Activated CD4-positive, alpha-beta T cell treated with anti-CD3 and anti-CD28 coated beads, Interleukin-2, amount 50 U/mL, for 24 hours (primary cell): ENCODE data around the gene JAG2.

Source experiments
- DNase-seq, 2 donors: peaks; one replicate each; pipeline ENCODE4 v3.0.0-alpha.2; 2020; ENCODE audit warnings: low read depth in 1 of 2, low spot score in 1 of 2

JAG2 gene

DNA sequence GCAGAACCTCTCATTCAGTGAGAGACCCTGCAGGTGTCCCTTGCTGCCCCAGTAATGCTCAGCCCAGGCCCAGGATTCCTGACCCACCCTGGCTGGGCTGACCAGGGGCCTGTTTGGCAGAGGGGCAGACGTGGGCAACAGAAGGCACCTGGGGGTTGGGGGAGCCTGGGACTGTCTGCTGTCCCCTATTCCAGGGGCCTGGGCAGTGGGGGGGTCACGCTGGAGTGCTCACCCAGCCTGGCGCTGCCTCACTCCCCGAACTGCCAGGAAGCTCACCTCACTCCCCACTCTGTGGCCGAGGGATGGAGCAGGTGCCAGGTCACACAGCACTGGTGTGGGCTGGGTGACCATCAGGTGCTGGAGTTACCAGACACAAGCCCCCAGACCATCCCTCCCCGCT, 35.1 kb upstream of the JAG2 start:
- no peak for DNase-seq

DNA sequence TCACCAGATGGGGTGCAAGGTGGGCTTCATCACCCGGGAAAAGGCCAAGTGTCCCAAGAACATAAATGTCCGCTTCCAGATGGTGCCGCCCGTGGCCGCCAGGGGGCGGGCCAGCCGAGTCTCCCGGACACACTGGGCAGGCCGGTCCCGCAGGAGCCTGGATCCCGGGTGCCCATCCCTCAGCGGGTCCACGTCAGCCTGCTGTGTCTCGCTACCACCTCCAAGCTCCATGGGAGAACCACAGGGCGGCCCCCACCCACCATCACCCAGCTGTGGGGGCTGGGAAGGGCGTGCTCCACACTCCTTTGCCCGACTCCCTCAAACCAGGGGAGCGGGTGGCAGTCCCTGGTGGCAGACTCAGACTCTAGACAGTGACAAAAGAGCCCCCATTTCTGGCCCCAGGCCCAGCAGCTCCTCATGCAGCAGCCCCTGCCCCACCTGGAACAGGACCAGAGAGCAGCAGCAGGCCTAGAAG, 34.5 kb upstream of the JAG2 start:
- peak in 1 of 2 donors; percentile 45 for DNase-seq

DNA sequence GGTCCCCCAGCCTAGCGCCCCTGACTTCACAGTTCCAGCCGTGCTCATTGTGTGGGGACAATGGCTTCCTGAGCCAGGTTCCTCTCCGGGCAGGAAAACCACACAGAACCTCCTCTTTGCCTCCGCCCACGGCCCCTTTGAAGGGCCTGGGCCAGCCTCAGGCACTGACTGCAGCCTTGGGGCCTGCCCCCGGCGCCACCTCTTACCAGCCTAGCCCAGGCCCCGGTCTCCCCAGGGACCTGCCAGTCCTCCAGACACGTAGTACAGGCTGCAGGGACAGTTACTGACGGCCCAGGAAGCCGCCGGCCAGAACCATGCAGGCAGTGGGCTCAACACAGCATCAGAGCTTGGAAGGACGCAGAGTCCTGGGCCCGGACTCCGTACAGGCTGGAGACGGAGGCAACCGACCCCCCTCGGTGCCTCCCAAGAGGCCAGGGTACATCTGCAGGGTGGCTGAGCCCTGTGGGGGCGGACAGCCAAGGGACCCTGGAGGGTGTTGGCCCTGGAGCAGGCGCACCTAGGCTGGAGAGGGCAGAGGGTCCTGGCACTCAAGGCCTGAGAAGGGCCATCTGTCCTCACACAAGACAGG, 33.4 kb upstream of the JAG2 start:
- no peak for DNase-seq

DNA sequence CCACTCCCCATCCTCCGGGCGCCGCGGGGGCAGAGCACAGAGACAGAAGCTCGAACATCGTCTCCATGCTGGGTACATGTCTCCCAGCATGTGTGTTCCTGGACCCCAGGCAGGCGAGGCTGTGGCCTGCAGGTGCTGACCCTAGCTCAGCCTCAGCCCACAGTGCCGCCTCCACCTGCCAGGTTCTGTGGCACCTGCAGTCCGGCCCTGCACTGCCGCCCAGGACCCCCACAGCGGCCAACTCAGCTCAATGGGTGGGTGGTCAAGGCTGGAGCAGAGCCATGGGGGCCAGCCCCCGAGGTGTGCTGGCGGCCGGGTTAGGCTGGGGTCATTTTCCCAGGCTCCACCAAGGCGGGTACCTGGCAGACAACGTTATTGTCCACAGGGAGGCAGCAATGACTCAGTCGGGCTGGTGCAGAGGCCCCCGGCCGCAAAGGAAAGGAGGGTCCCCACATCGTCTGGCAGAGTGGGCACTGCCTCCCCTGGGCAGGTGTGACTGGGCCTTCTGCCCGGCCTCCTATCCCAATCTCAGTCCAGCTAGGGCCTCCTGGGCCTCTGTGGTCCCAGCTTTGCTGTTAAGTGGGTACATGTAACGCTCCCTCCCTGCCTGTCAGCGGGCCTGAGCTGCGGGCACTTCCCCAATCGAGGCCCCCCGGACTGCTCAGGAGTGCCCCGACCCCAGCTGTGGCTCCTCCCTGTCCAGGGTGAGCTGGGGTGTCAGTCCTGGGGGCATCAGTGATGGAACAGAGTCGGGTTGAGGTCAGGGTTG, 32.8 kb upstream of the JAG2 start:
- DNase-seq: no peak

DNA sequence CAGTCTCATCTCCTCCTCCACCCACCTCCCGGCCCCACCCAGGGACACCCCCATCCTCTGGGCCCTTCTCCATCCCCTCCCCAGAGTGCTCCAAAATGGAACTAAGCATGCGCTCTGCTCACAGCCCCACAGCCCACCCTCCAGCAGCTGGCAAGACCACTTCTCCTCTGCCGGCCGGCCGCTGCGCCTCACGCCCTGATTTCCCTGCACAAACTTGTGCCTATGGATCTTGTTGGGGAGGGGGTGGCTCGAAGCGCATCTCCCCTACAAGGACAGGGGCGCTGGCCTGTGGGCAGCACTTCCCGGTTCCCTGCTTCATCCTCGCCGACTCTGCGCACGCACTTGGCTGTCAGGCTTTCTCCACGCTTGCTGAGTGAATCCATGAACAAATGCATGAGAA, 32.1 kb upstream of the JAG2 start:
- DNase-seq: no peak

DNA sequence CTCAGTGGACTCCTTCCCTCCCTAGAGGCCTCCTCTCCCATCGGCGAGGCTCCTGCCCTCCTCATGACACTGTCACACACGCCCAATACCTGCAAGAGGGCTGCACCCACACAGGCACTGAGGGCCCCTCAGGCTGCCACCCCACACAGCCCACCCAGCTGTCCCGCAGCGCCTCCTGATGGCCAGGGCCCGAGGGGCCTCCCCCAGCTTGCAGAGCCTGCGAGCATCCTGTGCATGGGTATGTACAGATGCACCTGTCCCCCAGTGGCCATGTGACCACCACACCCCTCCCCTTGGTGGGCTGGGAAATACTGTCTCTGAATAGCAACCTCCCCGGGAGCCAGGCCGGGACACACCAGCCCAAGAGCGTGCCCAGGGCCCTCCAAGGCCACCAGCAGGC, 31.5 kb upstream of the JAG2 start:
- DNase-seq: no peak

DNA sequence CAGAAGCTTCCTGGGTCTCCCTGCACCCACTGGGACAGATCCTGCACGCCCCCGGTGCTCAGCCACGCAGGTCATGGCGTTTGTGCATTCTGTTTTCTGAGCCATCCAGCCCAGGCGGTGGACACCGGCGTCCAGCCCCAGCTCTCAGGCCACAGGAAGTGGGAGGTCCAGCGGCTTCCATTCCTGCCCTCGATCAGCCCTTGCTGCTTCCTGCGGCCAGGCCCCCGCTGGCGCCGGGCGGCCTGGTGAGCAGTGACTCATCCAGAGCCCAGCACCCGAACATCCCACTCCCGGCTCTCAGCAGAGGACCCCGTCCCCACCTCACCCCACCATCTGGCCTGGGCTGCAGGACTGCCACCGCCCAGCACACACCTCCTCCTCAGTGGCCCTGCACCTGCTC, 30.5 kb upstream of the JAG2 start:
- DNase-seq: no peak

DNA sequence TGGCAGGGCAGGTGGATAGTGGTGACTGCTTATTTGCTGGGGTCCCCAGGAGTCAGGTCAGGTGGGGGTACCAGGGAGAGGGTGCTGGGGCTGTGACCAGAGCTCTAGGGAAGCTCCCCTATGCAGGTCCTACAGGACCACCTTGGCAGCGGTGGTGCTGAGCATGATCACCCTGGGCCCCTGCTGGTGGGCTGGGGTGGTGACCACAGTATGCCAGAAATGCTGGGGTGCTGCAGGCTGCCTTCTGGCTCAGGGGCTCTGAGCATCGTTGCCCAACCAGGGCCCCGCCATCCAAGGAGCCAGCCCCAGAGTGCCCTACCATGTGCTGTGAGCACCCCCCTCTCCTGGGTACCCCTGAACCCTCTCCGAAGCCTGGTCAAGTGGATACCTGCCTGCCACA, 30.0 kb upstream of the JAG2 start:
- DNase-seq: no peak

DNA sequence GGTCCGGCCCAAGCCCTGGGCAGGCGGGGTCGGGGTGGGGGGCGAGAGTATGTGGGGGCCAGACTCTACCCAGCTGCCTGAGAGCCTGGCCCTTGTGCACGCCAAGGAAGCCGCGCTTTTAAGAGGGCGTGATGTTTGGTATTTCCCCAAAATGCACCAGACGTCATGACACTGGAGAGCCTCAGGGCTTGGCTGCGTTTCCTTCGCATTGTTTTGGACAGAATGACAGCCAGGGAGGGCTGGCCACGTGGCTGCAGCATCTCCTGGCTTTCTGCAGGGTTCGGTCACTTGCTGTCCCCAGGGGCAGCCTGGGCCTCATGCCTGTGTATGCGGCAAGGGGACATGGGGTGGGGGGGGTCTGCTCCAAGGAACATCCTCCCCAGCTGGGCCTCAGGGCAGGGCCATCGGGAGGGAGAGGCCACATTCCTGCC, 28.6 kb upstream of the JAG2 start:
- DNase-seq: no peak

DNA sequence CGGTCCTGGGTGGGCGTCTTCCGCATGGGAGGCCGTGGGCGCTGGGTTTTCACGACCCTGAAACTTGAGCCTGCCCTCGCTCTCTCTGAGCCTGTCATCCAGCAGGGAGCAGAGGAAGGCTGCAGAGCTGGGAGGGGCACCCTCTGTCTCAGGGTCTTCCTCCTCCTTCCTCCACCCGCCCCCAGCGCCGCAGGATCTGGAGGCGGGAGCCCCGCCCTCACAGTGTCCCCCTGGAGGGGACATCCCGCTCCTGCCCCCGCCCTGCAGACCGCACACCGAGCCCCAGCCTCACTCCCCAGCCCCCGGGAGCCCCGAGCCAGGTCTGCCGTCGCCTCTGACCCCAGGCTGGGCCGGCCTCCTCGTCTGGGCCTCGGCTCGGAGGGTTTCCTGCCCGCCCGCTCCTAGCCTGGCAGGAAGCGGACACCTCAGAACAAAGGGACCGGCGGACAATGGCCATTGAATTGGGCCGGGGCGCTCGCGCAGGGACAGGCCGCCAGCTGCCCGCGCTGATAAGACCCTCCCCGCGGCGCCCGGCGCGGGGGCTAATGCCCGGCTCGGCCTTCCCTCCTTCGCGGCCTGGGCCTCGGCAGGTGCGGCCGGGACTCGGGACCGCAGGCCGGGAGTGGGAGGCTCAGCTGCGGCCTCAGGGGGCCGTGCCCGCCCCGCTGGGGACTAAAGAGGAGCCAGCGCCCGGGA, 27.8 kb upstream of the JAG2 start:
- DNase-seq: no peak

DNA sequence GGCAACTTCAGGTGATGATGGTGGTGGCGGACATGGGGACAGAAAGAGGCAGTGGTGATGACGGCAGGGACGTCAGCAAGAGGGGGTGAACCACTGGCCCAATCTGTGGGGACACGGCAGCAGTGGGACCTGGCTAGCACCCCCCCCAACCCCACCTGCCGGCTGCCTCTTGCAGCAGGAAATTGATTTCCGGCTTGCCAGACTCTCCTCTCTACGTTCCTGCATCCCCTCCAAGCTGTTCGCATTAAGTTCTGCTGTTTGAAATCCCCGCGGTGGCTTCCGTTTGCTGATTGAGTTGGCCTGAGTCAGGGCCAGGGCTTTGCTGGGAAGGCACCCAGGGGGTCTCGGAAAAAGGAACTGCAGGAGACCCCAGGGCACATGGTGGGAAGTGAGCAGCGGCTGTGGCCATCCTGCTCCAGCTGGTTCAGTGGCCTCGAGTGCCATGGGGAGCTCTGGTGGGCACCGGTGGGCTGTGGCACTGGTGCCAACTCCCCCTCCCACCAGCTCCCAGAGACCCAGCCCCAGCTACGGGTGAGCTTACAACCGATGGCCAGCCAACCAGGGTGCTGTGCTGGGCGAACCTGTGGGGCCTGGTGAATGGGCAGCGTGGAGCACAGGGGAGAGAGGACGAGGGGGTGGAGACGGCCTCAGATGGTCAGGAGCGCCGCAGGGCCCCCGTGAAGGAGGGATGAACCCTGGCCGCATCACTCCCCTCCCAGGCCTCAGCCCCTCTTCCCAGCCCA, 27.1 kb upstream of the JAG2 start:
- no peak for DNase-seq

DNA sequence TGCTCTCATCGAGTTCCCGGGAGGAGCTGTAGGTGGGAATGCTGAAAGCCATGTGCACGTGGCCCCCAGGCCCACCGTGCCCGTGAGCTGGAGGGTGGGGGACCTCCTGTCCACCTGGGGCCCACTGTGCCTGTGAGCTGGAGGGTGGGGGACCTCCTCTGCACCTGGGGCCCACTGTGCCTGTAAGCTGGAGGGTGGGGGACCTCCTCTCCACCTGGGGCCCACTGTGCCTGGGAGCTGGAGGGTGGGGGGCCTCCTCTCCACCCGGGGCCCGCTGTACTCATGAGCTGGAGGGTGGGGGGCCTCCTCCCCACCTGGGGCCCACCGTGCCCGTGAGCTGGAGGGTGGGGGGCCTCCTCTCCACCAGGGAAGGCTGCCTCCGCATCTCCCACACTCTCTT, 26.5 kb upstream of the JAG2 start:
- DNase-seq: no peak

DNA sequence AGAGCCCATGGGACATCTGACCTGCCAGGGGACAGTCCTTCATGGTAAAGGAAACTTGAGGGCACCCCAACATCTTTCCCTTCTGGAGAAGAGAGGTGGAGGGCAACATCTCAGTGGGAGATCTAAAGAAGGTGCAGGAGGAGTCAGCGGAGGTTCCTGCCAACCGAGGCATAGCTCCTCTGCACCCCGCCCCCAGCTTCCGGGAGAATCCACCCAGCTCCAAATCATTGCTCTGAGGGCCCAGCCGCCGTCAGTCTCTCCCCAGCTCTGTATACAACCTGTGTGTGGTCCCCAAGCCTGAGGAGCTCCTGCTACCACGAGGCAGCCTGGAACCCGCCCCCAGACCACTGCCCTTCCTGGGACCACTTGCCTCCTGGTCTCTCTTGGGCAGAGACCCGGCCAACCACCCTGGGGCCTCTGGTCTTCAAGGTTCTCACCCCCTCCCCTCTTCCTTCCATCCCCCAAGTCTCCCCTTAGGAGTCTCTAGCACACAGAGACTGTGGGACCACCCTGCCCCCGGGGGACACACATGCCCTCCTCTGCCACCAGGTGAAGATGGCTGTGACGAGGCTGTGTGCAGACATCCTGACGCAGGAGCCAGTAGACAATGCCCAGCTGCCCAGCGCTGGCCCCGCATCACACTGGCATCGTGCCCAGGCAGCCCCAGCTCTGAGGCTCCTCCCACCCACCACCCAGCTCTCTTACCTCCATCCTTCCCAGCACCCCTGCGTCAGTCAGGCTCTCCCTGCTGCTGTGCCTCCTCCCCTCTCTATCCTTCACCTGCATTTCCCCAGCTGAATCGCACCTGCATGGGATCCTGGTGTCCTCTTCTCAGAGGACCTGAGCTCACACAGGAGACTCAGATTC, 25.6 kb upstream of the JAG2 start:
- DNase-seq: no peak

DNA sequence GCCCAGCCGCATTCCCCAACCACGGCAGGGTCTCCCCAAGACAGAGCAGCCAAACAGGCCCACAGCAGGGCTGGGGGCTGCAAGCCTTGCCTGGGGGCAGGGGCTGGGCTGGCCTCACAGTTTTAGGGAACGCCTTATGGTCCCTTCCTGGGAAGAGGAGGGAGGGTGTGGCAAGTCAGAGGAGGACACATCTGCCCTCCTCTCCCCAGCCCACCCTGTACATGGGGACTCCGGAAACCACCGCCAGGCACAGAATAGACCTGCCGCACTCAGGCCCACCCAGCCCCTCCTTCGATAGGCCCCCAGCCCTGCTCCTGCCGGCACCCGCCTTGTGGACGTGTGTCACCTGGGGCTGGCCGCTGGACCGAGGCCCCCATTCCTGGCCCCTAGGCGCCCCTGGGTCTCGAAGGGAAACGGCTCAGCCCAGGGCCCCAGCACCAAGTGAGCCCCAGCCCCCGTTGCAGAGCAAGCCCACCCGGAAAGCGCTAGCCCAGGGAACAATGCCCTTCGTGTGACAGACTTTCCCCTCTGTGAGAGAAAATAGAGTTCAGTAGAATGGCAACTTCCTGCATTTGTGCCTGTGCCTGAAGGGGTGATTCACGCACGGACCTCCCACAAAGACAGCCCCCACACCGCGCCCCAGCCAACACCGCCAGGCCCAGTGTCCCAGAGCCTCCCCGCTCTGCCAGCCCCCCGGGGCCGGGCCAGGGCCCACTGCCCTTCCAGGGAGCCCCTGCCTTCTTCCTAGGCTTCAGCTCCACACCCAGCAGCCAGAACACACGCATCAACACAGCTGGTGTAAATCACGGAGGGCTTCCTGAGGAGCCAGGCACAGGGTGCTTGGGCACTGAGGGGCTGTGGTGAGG, 24.5 kb upstream of the JAG2 start:
- DNase-seq: no peak

DNA sequence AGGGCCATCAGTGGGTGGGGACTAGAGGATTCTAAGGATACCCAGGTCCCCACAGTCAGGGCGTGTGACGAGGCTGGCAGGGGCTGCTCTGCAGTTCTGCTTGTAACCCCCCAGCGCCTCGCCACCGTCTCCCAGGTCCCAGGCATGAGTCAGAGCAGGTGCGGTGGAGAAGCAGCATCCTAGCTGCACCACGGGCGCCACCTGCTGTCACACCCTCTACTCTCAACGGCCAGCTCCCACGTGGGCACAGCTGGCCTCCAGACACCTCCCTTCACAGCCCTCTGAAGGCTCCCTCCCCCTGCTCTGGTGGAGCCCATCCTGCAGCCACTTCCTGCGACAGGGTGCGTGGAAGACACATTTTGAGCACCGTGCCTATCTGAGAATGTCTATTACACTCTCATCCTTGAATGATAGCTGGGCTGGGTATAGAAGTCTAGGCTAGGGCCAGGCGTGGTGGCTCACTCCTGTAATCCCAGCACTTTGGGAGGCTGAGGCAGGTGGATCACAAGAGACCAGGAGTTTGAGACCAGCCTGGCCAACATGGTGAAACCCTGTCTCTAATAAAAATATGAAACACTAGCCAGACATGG, 19.5 kb upstream of the JAG2 start:
- DNase-seq: no peak

DNA sequence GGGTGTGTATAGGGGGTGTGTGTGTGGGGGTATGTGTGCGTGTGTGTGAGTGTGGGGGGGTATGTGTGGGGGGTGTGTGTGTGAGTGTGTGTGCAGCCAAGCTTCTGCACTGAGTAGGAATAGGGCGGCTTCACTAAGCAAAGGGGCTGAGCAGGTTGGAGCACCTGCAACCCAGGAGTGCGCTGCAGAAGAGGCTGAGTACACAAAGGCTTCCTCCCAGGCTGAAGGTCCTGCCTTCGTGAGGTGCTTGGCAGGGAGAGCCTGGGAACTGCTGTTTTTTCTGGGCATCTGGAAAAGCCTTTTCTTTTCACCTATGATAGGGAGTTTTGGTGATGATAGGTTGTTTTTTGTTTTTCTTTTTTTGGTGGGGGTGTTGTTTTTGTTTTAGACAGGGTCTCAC, 18.5 kb upstream of the JAG2 start:
- no peak for DNase-seq

DNA sequence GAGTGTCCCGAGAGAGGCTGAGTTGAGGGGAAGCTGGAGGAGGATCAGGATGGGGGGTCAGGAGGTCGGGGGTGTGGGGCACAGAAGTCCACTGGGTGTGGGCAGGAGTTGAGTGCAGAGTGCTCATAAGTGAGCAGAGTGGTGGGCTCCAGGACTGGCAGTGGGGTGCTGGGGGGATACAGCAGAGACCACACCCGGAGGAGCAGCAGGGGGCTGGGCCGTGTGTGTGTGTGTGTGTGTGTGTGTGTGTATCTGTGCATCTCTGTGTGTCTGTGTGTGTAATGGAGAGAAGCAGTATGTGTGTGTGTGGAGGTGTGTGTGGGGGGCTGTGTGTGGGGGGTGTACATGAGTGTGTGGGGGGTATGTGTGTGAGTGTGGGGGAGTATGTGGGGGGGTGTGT, 17.4 kb upstream of the JAG2 start:
- DNase-seq: no peak

DNA sequence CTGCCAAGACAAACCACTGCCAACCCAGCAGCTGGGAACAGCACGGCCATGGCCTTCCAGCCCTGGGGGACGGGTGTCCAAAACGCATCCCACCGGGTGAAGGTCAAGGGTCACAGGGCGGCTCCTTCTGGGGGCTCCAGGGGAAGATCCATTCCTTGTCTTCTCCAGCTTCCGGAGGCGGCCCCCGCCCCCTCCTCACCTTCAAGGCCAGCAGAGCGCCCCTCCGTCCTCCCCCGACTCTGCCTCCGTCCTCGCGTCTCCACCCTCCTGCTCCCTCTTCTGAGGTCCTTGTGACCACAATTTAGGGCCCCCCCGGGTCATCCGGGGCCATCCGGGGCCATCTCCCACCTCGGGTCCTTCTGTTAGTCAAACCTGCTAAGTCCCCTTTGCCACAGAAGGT, 16.4 kb upstream of the JAG2 start:
- no peak for DNase-seq

DNA sequence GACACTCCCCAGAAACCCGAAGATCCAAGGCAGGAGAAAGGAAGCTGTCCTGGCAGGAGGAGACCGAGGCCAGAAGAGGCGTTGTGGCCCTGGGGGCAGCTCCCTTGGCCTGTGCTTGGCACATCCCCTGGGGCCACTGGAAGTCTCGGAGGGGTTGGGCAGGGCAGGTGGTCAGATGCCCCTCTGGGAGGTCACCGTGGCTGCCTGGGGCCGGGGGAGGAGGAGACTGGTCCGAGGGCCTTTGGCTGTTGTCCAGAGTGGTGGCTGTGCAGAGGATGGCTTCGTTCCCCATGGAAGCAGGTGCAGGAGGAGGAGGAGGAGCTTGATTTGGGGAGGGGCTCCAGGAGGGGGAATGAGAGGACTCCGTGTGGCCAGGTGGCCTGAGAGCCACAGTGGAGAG, 15.9 kb upstream of the JAG2 start:
- DNase-seq: no peak
